ENCODE data around the gene SLC35A3.
A peak's percentile ranks its signal among the peaks of the same experiment; 100 is the strongest.
"Not testable (repeated sequence)": the region's sequence is repeated elsewhere in the genome, so short reads cannot be mapped to it uniquely, and the experiment has no call there.

The SLC35A3 gene

DNA sequence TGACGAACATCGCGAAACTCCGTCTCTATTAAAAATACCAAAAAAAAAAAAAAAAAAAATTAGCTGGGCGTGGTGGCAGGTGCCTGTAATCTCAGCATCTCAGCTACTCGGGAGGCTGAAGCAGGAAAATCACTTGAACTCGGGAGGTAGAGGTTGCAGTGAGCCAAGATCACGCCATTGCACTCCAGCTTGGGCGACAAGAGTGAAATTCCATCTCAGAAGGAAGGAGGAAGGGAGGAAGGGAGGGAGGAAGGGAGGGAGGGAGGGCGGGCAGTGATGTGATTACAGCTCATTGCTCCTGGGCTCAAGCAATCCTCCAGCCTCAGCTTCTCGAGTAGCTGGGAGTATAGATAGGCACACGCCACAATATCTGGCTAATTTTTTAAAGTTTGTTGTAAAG lies 7.5 kb downstream of the SLC35A3 start:
- DNase-seq, result not testable (repeated sequence)

DNA sequence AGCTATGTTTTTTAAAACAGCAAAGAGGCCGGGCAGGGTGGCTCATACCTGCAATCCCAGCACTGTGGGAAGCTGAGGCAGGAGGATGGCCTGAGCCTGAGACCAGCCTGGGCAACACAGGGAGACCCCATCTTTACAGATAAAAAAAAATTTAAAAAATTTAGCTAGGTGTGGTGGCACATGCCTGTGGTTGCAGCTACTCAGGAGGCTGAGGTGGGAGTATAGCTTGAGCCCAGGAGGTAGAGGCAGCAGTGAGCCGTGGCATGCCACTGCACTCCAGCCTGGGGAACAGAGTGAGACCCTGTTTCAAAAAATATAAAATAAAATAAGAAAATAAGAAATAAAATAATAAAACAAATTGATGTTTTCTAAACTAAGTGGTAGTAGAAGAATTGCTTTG lies 8.4 kb downstream of the SLC35A3 start:
- DNase-seq, result no peak

DNA sequence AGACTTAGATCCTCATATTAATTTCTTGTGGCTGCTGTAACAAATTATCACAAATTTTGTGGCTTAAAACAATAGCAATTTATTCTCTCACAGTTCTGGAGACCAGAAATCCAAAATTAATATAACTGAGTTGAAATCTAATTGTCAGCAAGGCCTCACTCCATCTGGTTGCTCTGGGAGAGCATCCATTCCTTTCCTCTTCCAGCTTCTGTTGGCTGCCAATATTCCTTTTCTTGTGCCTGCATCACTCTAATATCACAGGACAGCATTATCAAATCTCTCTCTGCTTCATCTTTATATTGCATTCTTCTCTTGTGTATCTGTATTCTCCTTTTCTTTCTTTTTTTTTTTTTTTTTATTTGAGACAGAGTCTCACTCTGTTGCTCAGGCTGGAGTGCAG lies 9.3 kb downstream of the SLC35A3 start:
- DNase-seq, result no peak

DNA sequence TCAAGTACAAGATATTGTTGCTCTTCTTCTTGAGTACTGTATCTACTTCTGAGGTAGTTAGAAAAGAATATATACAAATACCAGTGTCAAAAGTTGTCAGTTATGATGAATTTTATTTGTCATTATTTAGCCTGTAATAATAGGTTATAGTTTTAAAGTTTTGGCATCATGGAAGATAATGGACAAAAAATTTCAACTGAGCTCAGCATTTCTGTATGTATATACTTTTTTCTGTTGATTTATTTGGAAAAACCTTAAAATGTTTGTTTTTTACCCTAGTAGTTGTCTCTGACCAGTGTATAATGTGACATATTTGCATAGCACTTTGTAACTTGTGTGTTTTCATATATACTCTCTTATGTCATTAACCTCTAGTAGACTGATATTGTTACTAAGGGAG lies 11.1 kb downstream of the SLC35A3 start:
- DNase-seq, result no peak

DNA sequence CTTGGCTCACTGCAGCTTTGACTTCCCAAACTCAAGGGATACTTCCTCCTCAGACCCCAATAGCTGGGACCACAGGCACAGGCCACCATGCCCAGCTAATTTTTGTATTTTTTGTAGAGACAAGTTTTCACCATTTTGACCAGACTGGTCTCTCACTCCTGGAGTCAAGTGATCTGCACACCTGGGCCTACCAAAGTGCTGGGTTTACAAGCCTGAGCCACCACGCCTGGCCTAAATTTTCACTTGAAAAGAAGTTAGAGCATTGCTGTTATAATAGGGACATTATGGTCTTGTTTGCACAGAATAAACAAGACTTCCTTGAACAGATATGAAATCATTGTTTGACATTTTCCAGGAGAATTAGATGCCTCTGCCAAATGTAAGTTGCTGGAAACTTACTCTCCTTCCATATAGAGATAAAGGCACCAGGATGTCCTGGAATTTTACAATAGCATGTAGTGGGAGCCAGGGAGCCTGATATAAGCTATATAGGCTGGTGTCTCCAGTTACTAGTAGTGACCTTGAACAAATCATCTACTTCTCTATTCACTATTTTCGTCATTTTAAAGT lies 16.9 kb downstream of the SLC35A3 start:
- DNase-seq, result no peak

DNA sequence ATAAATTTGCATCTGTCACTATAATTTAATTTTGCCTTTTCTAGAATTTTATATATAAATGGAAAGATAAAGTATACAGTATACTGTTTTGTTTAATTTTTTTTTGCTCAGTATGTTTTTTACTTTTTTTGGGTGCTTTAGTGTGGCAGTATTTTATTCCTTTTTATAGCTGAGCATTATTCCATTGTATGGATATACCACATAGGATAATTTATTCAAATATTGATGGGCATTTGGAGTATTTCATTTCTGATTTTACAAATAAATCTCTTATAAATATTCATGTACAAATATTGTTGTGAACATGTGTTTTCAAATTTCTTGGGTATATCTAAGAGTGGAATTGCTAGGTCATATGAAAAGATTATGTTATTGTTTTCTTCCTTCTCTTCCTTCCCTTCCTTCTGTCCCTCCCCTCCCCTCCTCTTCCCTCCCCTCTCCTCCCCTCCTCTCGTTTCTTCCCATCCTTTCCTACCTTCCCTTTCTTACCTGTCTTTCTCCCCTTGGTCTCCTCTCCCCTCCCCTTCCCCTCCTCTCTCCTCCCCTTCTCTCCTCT lies 18.5 kb downstream of the SLC35A3 start:
- no peak for DNase-seq

DNA sequence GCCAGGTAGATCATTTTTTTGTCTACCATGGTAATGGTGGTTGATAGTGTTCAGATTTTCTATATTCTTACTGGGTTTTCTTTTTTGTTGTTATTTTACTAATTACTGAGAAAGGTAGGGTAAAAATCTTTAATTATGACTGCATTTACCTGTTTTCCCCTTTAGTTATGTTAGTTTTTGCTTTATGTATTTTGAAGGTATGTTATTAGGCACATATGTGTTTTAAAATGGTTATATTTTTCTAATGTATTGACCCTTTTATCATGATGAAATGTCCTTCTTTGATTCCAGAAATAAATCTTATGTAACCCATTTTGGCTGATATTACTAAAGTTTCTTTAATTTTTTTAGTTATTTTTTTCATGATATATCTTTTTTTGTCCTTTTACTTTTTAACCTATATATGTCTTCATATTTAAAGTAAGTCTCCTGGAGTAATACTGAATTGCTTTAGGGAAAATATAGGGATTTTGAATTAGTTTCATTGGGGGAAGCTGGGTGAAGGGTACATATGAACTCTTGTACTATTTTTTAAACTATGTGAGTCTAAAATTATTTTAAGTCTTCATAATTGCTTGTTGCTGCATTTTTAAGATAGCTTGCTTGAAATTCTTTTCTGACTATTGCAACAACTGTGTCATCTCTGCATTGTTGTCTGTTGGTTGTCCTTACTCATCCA lies 22.4 kb downstream of the SLC35A3 start:
- DNase-seq, result no peak

DNA sequence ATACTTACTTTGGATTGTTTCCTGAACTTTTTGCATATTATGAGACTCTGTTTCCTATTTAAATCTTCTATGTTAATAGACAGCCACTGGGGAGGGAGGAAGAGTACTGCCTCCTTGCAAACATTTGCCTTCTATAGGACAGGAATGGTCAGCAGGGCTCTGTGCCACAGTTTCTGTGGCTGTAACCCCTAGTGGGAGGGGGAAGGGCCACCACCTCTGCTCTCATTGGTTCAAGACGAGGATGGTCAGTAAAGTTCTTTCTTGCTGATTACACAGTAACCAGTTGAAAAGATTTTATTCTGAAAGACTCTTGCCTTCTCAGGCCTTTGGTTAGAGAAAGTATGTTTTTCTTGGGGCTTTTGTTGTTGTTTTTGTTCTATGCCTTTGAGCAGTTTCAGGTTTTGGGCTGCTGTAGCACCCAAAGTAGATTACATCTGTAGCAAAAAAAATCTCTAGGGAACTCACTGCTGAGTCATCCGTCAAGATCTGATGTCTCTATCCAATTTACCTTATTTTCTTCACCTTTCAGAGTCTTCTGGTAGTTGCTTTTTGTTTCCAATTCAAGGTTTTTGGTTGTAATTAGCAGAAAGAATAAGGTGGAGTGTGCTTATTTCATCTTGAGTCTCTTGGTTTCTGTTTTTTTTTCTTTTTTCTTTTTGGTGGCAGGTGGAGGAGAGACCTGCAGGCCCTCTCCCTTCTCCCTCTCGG lies 23.1 kb downstream of the SLC35A3 start:
- DNase-seq, result peak; percentile 18

DNA sequence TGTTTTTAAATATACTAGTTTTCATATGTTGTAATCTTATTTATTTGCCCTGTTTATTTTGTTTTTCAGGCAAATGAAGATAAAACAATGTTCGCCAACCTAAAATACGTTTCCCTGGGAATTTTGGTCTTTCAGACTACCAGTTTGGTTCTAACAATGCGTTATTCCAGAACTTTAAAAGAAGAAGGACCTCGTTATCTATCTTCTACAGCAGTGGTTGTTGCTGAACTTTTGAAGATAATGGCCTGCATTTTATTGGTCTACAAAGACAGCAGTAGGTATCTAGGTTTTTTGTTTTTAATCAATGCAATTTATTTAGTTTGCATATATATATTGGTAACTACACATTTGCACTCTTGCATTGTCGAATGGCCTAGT lies 23.7 kb downstream of the SLC35A3 start:
- DNase-seq, result no peak

DNA sequence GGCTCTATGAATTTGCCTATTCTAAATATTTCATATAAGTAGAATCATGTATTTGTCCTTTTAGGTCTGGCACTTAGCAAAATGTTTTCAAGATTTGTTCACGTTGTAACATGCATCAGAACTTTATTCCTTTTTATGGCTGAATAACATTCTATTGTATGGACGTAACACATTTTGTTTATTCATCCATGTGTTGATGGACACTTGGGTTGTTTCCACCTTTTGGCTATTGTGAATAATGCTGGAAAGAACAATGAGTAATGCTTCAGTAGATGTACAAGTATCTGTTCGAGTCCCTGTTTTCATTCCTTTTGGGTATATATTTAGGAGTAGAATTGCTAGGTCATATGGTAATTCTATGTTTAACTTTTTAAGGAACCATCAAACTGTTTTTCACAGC lies 24.7 kb downstream of the SLC35A3 start:
- DNase-seq, result no peak

DNA sequence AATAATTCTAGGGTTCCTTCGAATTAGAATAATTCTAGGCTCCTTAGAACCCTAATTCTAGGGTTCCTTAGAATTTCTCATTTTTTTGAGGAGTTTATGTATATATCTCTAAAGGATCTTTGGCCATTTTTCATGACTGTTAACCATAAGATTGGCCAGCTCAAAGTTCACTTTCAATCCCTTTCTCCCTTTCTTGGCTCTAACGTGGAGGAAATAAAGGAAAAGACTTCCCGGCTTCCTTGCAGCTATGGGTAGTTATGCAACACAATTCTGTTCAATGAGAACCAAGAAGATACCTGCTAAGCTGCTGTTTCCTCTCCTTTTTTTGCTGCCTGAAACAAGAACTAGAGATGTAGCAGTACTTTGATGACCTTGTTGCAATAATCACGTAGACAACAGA lies 27.2 kb downstream of the SLC35A3 start:
- no peak for DNase-seq

DNA sequence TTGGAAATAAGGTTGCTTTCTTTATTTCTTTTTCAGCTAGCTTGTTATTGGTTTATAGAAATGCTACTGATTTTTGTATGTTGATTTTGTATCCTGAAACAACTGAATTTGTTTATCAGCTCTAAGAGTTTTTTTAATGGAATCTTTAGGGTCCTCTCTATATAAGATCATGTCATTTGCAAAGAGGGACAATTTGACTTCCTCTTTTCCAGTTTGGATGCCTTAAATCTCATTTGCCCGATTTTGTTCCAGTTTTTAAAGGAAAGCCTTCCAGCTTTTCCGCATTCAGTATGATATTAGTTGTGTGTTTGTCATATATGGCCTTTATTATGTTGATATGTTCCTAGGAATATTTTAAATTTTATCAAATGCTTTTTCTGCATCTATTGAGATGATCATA lies 31.7 kb downstream of the SLC35A3 start:
- DNase-seq, result no peak

DNA sequence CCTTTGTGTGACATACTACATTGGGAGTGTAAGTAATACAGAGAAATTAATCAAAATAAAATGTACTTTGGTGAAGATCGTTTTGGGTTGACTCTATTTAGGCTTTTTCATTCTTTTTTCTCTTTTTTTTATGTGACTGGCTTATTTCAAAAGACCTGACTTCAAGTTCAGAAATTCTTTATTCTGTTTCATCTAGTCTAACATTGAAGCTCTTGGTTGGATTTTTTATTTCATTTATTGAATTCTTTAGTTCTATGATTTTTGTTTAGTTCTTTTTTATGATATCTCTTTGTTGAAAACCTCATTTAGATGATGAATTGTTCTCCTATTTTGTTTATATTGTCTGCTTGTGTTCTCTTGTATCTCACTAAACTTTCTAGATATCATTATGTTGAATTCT lies 35.6 kb downstream of the SLC35A3 start:
- DNase-seq, result peak; percentile 24

DNA sequence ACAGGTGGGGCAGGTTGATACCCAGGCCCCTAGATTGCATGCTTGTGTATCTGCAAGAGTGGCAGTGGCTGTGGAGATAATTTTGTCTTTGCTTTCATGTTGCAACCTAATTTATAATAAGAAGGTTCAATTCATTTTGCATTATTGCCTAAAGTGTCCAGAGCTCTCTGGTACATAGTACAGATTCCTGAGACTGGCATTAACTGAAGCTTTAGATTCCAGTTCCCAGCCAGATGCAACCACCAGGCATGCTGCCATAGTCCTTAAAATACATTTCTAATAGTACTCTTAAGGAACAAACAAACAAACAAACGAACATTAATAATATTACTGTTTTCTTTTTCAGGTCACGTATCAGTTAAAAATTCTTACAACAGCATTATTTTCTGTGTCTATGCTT lies 36.9 kb downstream of the SLC35A3 start:
- DNase-seq, result no peak

DNA sequence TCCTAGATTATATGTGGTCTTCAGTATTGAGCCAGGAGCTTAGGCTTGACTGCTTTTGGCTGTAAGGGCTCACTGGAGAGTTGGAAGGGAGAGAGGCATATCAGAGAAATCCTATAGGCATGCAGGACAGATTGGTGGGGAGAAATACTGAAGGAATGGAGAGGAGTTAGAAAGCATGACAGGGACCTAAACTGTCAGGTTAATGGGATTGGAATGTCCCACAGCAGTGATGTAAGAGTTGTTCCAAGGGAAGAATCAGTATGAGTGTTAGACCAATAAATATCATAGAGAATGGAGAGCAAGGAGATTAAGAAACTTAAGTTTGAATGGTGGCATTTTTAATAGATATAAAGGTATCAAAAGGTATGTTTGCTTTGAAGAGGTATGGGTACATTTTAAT lies 39.7 kb downstream of the SLC35A3 start:
- no peak for DNase-seq

DNA sequence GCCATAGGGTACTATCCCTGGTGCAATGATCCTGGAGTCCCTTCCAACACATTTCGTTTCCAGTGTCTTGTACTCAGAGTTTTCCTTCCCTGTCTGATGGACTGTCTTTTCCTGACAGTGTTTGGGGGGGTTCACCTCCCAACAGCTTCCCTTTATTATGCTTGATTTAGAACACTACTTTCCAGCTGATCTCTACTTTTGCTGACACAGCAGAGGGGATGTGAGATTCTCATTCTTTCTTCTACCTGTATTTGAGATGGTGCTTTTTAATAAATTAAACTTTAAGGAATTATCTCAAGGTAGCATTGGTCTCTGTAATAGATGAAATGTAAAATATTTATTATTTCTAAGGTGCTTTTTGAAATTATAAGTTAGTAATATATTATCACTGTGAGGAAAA lies 41.0 kb downstream of the SLC35A3 start:
- no peak for DNase-seq

DNA sequence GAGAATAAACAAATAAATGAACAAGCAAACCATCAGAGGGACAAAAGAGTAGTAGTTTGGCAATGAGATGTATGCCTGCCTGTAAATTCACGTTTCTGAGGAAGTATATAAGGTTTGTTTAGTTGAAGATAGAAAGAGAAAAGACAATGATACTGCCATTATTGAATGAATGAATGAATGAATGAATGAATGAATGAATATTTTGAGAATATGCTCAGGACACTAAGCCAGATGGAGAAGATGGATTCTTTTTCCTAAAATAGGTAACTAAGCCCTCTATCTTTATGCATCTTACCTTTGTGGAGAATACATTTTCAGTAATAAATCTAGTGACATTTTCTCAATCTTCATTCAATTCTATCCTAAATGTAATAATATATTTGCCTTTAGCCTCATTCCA lies 49.4 kb downstream of the SLC35A3 start:
- DNase-seq, result no peak

DNA sequence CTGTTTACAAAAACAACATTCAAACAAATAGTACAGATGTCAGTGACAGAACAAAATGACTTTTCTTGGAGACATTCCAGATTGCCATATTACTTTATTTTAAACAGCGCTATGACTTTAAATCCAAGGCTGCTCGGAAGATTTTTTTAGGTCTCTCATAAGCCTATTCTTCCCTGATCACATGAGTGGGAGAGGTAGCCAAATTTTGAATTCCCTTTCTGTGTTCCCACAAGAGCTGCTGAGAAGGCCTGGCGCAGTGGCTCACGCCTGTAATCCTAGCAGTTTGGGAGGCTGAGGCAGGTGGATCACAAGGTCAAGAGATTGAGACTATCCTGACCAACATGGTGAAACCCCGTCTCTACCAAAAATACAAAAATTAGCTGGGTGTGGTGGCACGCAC lies 53.7 kb downstream of the SLC35A3 start:
- no peak for DNase-seq

DNA sequence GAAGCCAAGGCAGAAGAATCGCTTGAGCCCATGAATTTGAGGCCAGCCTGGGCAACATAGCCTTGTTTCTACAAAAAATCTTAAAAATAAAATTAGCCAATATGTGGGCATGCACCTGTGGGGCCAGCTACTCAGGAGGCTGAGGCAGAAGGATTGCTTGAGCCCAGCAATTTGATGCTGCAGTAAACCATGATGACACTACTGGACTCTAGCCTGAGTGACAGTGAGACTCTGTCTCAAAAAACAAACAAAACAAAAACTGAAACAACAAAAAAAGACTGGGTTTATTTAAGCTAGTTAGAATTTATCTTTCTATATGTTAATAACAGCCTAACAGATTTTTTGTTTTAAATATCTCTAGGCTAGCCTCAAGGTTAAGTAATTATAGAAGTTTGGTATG lies 57.4 kb downstream of the SLC35A3 start:
- DNase-seq, result no peak

DNA sequence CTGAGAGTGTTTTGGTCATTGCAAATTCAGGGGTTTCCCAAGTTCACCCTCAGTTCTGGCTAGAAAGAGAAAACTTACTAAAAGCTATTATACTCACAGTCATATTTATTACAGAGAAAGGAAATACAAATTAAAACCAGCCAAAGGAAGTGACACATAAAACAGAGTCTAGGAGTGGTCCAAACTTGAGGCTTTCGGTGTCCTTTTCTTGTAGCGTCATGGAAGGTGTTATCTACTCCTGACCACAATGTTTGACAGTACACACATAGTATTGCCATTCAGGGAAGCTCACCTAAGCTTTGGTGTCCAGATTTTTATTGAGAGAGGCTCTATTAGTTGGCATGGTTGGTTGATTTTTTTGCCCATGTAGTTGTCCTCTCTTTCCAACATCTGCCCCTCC lies 59.0 kb downstream of the SLC35A3 start:
- DNase-seq, result no peak

DNA sequence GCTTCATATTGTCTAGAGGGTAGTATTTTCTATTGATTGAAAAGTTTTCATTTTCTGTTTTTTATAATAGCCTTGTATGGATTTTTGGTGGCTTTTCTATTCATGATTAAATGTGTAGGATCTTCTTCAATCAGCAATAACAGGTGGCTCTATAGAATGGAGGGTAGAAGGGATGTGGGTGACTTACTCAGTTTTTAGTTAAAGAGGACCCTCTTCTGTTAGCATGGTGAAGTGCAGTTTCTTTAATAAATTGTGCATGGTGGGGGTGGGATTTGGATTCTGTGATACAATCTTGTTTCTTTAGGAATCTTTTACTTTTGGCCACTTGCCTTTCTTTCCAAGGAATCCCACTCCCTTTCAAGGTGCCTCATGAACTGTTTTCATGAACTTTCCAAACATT lies 64.7 kb downstream of the SLC35A3 start:
- DNase-seq, result peak; percentile 60

DNA sequence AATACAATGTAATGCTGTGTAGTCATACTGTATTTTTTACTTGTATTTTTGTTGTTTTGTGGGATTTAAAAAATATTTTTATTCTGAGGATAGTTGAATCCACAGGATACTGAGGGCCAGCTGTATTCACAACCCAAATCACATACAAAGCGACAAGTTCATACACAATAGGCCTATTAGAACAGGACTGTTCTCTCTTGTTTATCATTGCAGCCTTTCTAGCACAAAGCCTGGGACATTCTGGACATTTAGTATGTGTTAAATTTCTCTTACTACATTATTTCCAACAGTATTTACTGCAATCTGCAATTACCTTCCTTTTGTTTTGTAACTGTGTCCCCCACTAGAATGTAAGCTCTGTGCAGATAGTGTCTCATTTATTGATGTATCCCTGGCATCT lies 65.4 kb downstream of the SLC35A3 start:
- DNase-seq, result no peak

DNA sequence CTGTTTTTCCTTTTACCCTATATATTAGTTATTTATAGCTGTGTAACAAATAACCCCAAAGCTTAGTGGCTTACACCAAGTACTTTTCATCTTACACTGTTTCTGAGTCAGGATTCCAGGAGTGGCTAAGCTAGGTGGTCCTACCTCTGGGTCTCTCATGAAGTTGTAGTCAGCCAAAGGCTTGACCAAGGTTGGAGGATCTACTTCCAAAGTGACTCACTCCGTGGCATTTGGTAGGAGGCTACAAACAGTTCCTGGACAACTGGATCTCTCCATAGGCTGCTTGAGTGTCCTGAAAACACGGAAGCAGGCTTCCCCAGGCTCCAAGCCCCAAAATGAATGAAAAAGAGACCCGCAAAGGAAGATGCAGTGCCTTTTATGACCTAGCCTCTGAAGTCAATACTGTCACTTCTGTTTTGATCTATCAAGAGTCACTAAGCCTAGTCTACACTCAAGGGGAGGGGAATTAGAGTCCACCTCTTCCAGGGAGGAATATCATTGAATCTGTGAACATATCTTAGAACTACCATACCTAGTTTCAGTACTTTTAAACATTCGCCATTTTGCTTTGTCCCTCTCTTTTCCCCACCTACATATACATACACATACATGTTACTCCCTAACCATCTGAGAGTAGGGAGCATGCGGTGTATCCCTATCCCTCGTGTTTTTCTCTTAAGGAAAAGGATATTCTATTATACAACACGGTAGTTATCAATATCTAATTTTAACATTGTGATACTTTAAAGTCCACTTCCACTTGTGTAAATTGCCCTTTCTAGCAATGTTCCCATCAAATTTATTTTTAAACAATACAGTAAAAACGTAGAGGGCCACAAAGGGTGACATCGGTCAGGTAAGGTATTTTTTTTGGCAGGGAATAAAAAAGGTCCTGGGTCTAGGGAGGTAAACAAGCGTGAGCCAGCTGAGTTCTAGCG lies 67.2 kb downstream of the SLC35A3 start:
- DNase-seq, result no peak

DNA sequence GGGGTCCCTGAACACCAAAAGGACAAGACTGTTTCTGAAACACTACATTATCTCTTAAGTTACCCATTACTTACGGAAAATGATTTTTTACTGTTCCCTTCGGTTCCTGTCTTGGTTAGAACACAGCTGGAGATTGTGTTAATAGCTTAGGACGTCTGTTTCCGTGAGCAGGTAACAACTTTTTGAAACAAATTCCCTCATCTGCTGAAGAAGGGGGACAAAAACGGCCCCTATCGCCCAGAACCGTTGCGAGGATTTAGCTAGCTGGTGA lies 67.8 kb downstream of the SLC35A3 start:
- DNase-seq, result no peak
